Gastroesophageal sphincter (tissue), 4 donors: Measurements from ENCODE around the gene RECQL. TPM values are rescaled to one million over a fixed set of nuclear protein-coding genes. Genes with fewer than 3 reads are reported as not detected.

Experiments
- ATAC-seq: fragments of 150-250 bp; one replicate; pipeline ENCODE4 v1.9.1; 2016; ENCODE audit warnings: mild to moderate bottlenecking, moderate library complexity
- H3K27ac ChIP-seq, 4 donors: fragments of 200-600 bp; sonication (generic) in 3 of 4; 1 replicate in 3 of 4; 2 replicates in 1 of 4; pipeline ENCODE4 v1.5.1; 2016 to 2019
- H3K27me3 ChIP-seq: fragments of 200-600 bp; sonication (generic); one replicate; pipeline ENCODE4 v1.5.1; 2019
- H3K36me3 ChIP-seq, 2 donors: fragments of 200-600 bp; sonication (generic); one replicate each; pipeline ENCODE4 v1.5.1; 2019; ENCODE audit warnings: control low read depth in 1 of 2
- H3K4me1 ChIP-seq, 3 donors: fragments of 200-600 bp; sonication (generic); 1 replicate in 2 of 3; 2 replicates in 1 of 3; pipeline ENCODE4 v1.5.1; 2016 to 2019; ENCODE audit warnings: control low read depth in 2 of 3
- H3K4me3 ChIP-seq, 2 donors: fragments of 200-600 bp; sonication (generic); one replicate each; pipeline ENCODE4 v1.5.1; 2019; ENCODE audit warnings: mild to moderate bottlenecking in 1 of 2, moderate library complexity in 1 of 2
- H3K9me3 ChIP-seq, 3 donors: fragments of 200-600 bp; sonication (generic); one replicate each; pipeline ENCODE4 v1.5.1; 2017 to 2019; ENCODE audit warnings: control low read depth in 2 of 3
- CTCF ChIP-seq, 4 experiments: fragments of 200-600 bp in 2 of 4; fragments of 450-650 bp in 2 of 4; sonication (generic) in 1 of 4; IDR thresholded peaks; one replicate each; pipeline ENCODE4 v1.5.1; 2017 to 2019; ENCODE audit warnings: antibody characterized with exemption in 4 of 4, mild to moderate bottlenecking in 2 of 4, moderate library complexity in 2 of 4
- EP300 ChIP-seq: sonication (generic); formaldehyde crosslinking; IDR thresholded peaks from one replicate; pipeline ENCODE4 v1.6.1; 2017; ENCODE audit warnings: antibody characterized with exemption, mild to moderate bottlenecking
- POLR2A ChIP-seq, 2 donors: fragments of 450-650 bp; IDR thresholded peaks; one replicate each; pipeline ENCODE4 v1.6.1; 2017; ENCODE audit warnings: antibody characterized with exemption in 2 of 2, mild to moderate bottlenecking in 2 of 2, moderate library complexity in 1 of 2
- POLR2AphosphoS5 ChIP-seq: sonication (generic); formaldehyde crosslinking; IDR thresholded peaks from one replicate; pipeline ENCODE4 v1.6.1; 2017; ENCODE audit warnings: antibody characterized with exemption
- WGBS, 2 donors: methylation state at CpG; one replicate each; pipeline ENCODE4 v1.1.5; 2018; ENCODE audit warnings: low coverage in 1 of 2; 5-methylcytosine and 5-hydroxymethylcytosine counted together
- total RNA-seq, 4 donors: library from RNA; depleted of rRNA; stranded (reverse); fragments of >200 nt; gene quantifications; one replicate each; pipeline ENCODE4 v1.1.0, GENCODE V29; 2016

Gene RECQL
- total RNA-seq, 4 donors from 2014 or later = 44.6 to 75.0 (median 58.2) TPM

DNA sequence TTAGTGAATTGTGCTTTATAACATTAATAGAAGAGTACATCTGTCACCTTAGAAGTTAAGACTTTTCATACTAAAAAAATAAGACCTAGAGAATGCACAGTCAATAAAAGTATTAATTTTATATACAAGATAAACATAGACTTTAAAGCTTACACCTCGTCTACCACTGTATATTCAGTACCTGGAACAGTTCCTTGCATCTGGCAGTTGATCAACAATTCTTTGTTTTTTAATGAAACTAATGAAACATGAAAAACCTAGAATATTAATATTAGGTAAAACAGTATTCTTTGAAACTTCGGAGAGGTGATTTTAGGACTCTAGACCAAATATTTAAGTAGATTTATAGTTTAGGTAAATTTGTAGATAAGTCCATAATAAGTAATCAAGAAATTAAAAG, 4.5 kb upstream of the RECQL start:
- WGBS, 2 donors = 33 to 67% methylated on average over 2 of the region's 2 CpGs
- Histone ChIP-seq H3K36me3 (peaks cover 5 to 28% of the 10 kb centered on the region in 2 donors), H3K27ac (no peak overlapping the region), H3K4me1 (peaks cover 0 to 38% (median 10%) of the 10 kb centered on the region in 3 donors), H3K27me3 (no peaks in the 10 kb centered on the region), H3K4me3 (no peak overlapping the region), H3K9me3 (no peaks in the 10 kb centered on the region)
- ATAC-seq = no peak
- TF ChIP-seq EP300 (no peak), CTCF (IDR thresholded peaks at IDR 0.05) (no peak), POLR2A (IDR thresholded peaks at IDR 0.05) (no peak), POLR2AphosphoS5 (no peak)

DNA sequence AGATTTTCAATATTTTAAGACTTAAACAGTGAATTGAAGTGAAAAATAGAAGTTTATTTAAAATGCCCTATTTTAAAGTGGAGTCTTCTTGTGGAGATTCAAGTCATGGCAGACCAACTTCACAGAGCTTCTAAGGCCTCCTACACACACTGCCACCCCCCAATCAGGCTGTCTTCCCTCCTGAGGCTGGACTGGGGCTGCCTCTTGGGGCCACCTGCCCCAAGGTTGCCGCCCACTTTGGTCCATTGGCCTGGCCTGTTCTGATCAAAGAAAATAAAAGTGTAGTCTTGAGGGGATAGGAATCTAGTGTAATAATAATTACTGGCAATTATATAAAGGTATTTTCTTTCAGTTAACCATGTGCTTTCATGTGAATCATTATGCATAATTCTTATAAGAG, 1.4 kb upstream of the RECQL start:
- H3K27me3 ChIP-seq = no peaks in the 10 kb centered on the region
- peaks cover 14 to 63% (median 17%) of the 10 kb centered on the region in 3 donors for H3K4me1 ChIP-seq
- TF ChIP-seq POLR2A (IDR thresholded peaks at IDR 0.05) = no peak
- TF ChIP-seq POLR2AphosphoS5 = no peak
- no peak for TF ChIP-seq CTCF (IDR thresholded peaks at IDR 0.05)
- TF ChIP-seq EP300 = no peak
- no peaks in the 10 kb centered on the region for H3K9me3 ChIP-seq
- H3K4me3 ChIP-seq = peak overlapping the region in 1 of 2 donors; percentile 86
- WGBS, 2 donors = 100% methylated on average over 1 of the region's 1 CpG; no CpG with 5 or more reads in 1 of the 2 donors
- H3K36me3 ChIP-seq = peaks cover under 1 to 13% of the 10 kb centered on the region in 2 donors
- H3K27ac ChIP-seq = no peak overlapping the region
- no peak for ATAC-seq

- peak overlapping the region; percentile 76 to 86 for H3K4me3 ChIP-seq
- no peaks in the 10 kb centered on the region for H3K9me3 ChIP-seq
- no peak for ATAC-seq
- WGBS, 2 donors = 0 to 2% methylated on average over 2 to 8 of the region's 14 CpGs
- H3K27ac ChIP-seq = peak overlapping the region; percentile 62 to 89 (median 87)
- no peak for TF ChIP-seq EP300
- no peak for TF ChIP-seq CTCF (IDR thresholded peaks at IDR 0.05)
- TF ChIP-seq POLR2A (IDR thresholded peaks at IDR 0.05) = no peak
- no peak for TF ChIP-seq POLR2AphosphoS5
- peaks cover 14 to 63% (median 17%) of the 10 kb centered on the region in 3 donors for H3K4me1 ChIP-seq
- peaks cover 0 to 16% of the 10 kb centered on the region in 2 donors for H3K36me3 ChIP-seq
- no peaks in the 10 kb centered on the region for H3K27me3 ChIP-seq
These were observed 695 bp upstream of the RECQL start for GRCh38 chr12:21502164-21502496.

DNA sequence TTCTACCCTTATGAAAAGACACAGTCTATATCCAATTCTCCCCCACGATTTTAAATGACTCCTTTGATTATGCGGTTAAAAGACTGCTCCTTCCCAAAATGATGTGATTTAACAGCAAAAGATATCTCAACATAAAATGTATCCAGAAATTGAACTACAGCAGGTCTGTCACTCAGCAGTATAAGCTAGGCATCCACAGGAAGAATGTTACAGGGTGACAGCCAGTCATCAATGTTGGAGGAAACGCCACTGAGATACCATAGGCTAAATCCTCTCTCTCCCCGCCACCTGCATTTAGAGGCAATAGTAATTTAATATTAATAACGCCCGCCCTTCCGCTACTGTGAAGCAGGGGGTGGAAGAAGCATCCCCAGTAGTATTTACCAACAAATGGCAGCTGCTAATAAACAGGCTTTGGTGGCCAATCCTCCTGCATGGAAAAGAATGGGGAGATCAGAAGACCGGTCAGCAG, 613 bp downstream of the RECQL start:
- no peak for ATAC-seq
- Histone ChIP-seq H3K4me3 (peak overlapping the region; percentile 76 to 86), H3K9me3 (no peaks in the 10 kb centered on the region), H3K4me1 (peaks cover 14 to 62% (median 17%) of the 10 kb centered on the region in 3 donors), H3K36me3 (peaks cover 1 to 29% of the 10 kb centered on the region in 2 donors), H3K27me3 (no peaks in the 10 kb centered on the region), H3K27ac (peak overlapping the region; percentile 87 to 97 (median 88))
- 8 to 9% methylated on average over 4 to 7 of the region's 8 CpGs for WGBS, 2 donors
- TF ChIP-seq POLR2AphosphoS5 = no peak
- no peak for TF ChIP-seq POLR2A (IDR thresholded peaks at IDR 0.05)
- no peak for TF ChIP-seq CTCF (IDR thresholded peaks at IDR 0.05)

DNA sequence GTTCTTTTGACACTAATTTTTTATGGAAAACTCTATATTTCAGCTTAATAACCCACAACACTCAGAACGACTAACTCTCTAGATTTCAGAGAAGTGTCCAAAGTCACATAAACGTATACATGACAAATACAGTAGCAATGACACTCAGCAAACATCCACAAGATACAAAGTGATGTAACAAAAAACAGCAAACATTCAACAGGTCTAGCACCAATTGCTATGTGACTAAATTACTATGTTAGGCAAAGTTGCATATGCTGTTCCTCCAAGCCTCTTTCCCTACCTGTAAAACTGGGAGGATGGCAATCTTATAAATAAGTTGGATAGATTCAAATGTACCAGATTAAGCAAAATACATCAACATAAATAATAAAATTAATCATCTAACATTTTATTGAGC, 1.7 kb downstream of the RECQL start:
- WGBS, 2 donors = 63 to 78% methylated on average over 2 of the region's 2 CpGs
- H3K27ac ChIP-seq = no peak overlapping the region
- H3K27me3 ChIP-seq = no peaks in the 10 kb centered on the region
- peaks cover 14 to 52% (median 17%) of the 10 kb centered on the region in 3 donors for H3K4me1 ChIP-seq
- ATAC-seq = no peak
- TF ChIP-seq POLR2AphosphoS5 = no peak
- no peak for TF ChIP-seq POLR2A (IDR thresholded peaks at IDR 0.05)
- no peak for TF ChIP-seq CTCF (IDR thresholded peaks at IDR 0.05)
- no peak for TF ChIP-seq EP300
- H3K9me3 ChIP-seq = no peaks in the 10 kb centered on the region
- H3K36me3 ChIP-seq = peaks cover 4 to 39% of the 10 kb centered on the region in 2 donors
- no peak overlapping the region for H3K4me3 ChIP-seq
